GM12878 (cell line): Measurements from ENCODE around the gene PTPRN2. TPM values are rescaled to one million over a fixed set of nuclear protein-coding genes. Genes with fewer than 3 reads are reported as not detected.

Experiments
- ATAC-seq: fragments of 200-7000 bp; cut with Tn5 transposase; 3 replicates; pipeline ENCODE4 v1.9.1; 2020; ENCODE audit warnings: mild to moderate bottlenecking, moderate library complexity
- BruUV-seq: library from RNA; stranded (reverse); fragments of 400-500 nt; replicated peaks from 2 replicates; lab custom pipeline; 2021; lab: Mats Ljungman, UMichigan
- CTCF ChIA-PET: fragments of 300-600 bp; sonication (Branson Sonifier 250); formaldehyde crosslinking; extraction: SDS; loops from one replicate; lab custom pipeline; 2021; ENCODE audit warnings: inconsistent platforms; lab: Yijun Ruan, JAX
- POLR2A ChIA-PET: fragments of 350-600 bp; formaldehyde crosslinking; extraction: SDS; loops from one replicate; lab custom pipeline; 2021; ENCODE audit warnings: inconsistent platforms; lab: Charles Lee
- RAD21 ChIA-PET: fragments of 300-600 bp; sonication (Branson Sonifier 250); formaldehyde crosslinking; loops from one replicate; lab custom pipeline; 2023; ENCODE audit warnings: antibody characterized with exemption; ENCODE audit not compliant: unreplicated experiment; lab: Charles Lee
- SMC1A ChIA-PET: fragments of 300-600 bp; sonication (Branson Sonifier 250); formaldehyde crosslinking; loops from one replicate; lab custom pipeline; 2023; ENCODE audit not compliant: unreplicated experiment, uncharacterized antibody; lab: Charles Lee
- DNase-seq: peaks from one replicate; pipeline ENCODE4 v3.0.0-alpha.2; 2011; ENCODE audit warnings: low read depth, low spot score
- FAIRE-seq: peaks from 3 replicates; lab custom pipeline; 2011; peaks lifted over from hg19 to GRCh38; lab: Jason Lieb, UNC
- H2AFZ ChIP-seq: 2 replicates; pipeline ENCODE4 v1.6.0; 2011; ENCODE audit warnings: low read depth, low read length, control low read depth; ENCODE audit not compliant: control insufficient read depth
- H3K27ac ChIP-seq: 2 replicates; pipeline ENCODE4 v1.5.1; 2011; ENCODE audit warnings: control low read depth; ENCODE audit not compliant: control insufficient read depth, insufficient read depth
- H3K27me3 ChIP-seq, 2 experiments: replicated peaks in 1 of 2; 2 replicates each; pipeline versions ENCODE4 v1.6.0 to v1.6.1; 2011; ENCODE audit warnings: low read length in 1 of 2; ENCODE audit not compliant: control insufficient read depth in 2 of 2, insufficient read depth in 2 of 2
- H3K36me3 ChIP-seq, 2 experiments: 2 replicates each; pipeline ENCODE4 v1.5.1; 2011; ENCODE audit warnings: low read length in 1 of 2; ENCODE audit not compliant: control insufficient read depth in 2 of 2, insufficient read depth in 2 of 2
- H3K4me1 ChIP-seq: 2 replicates; pipeline ENCODE4 v1.6.1; 2011; ENCODE audit warnings: mild to moderate bottlenecking, low read length, moderate library complexity, mixed read lengths; ENCODE audit not compliant: control insufficient read depth, insufficient read depth
- H3K4me2 ChIP-seq: 2 replicates; pipeline ENCODE4 v1.6.0; 2011; ENCODE audit warnings: control low read depth; ENCODE audit not compliant: control insufficient read depth, insufficient read depth
- H3K4me3 ChIP-seq: fragments of 200-600 bp; sonication (generic); 2 replicates; pipeline ENCODE4 v1.5.1; 2016
- H3K79me2 ChIP-seq: 2 replicates; pipeline ENCODE4 v1.6.0; 2011; ENCODE audit warnings: low read length; ENCODE audit not compliant: control insufficient read depth, insufficient read depth
- H3K9ac ChIP-seq: 2 replicates; pipeline ENCODE4 v1.8.0; 2011; ENCODE audit warnings: low read length, control low read depth, mixed read lengths; ENCODE audit not compliant: control insufficient read depth, insufficient read depth
- H3K9me3 ChIP-seq: replicated peaks from 3 replicates; pipeline ENCODE4 v1.5.1; 2011; ENCODE audit warnings: mild to moderate bottlenecking, low read length; ENCODE audit not compliant: control insufficient read depth, insufficient read depth
- H4K20me1 ChIP-seq: 2 replicates; pipeline ENCODE4 v1.6.0; 2011; ENCODE audit not compliant: control insufficient read depth, insufficient read depth
- CREB1 ChIP-seq: IDR thresholded peaks from 2 replicates; pipeline ENCODE4 v1.6.1; 2012; ENCODE audit warnings: low read depth, mild to moderate bottlenecking, inconsistent platforms
- CUX1 ChIP-seq: IDR thresholded peaks from 2 replicates; pipeline ENCODE4 v1.6.1; 2012; ENCODE audit warnings: improper control_type of control experiment, low read depth, low read length; ENCODE audit not compliant: insufficient replicate concordance
- ELK1 ChIP-seq: IDR thresholded peaks from 2 replicates; pipeline ENCODE4 v1.6.1; 2012; ENCODE audit warnings: low read depth, low read length, improper control_type of control experiment
- MEF2B ChIP-seq: fragments of 450-650 bp; IDR thresholded peaks from 2 replicates; pipeline ENCODE4 v1.6.1; 2018; ENCODE audit warnings: mild to moderate bottlenecking, moderate library complexity; ENCODE audit not compliant: partially characterized antibody, poor library complexity, severe bottlenecking
- MYB ChIP-seq: fragments of 150-350 bp; IDR thresholded peaks from 2 replicates; pipeline ENCODE4 v1.6.1; 2014; ENCODE audit warnings: mild to moderate bottlenecking, low read depth, low read length, borderline replicate concordance
- NR2C1 ChIP-seq: fragments of 450-650 bp; IDR thresholded peaks from 2 replicates; pipeline ENCODE4 v1.6.1; 2017; ENCODE audit warnings: antibody characterized with exemption, mild to moderate bottlenecking, moderate library complexity
- NR2C2 ChIP-seq: IDR thresholded peaks from 2 replicates; pipeline ENCODE4 v1.6.1; 2011; ENCODE audit warnings: borderline replicate concordance, low read depth; ENCODE audit not compliant: control insufficient read depth, insufficient read length
- POU2F2 ChIP-seq: IDR thresholded peaks from 3 replicates; pipeline ENCODE4 v1.6.1; 2011; ENCODE audit warnings: low read depth, mild to moderate bottlenecking, low read length, borderline replicate concordance
- TCF7 ChIP-seq: IDR thresholded peaks from 2 replicates; pipeline ENCODE4 v1.6.1; 2014; ENCODE audit warnings: antibody characterized with exemption, borderline replicate concordance
- WGBS: methylation state at CpG from one replicate; pipeline ENCODE4 v1.1.6; 2016; ENCODE audit warnings: low lambda C conversion rate; ENCODE audit not compliant: insufficient replicate concordance, insufficient coverage; ENCODE audit errors: missing lambda C conversion rate; 5-methylcytosine and 5-hydroxymethylcytosine counted together
- in situ Hi-C: fragments of 300-500 bp; cut with MboI; formaldehyde crosslinking; loops from 9 replicates; pipeline ENCODE4 v1.14.3; 2018; ENCODE audit warnings: mixed read lengths
- intact Hi-C: fragments of 100-400 bp; cut with micrococcal nuclease; formaldehyde crosslinking; loops from one replicate; pipeline ENCODE4 v1.14.2; 2022; ENCODE audit not compliant: unreplicated experiment
- polyA plus RNA-seq, 11 experiments: library from polyadenylated mRNA; depleted of rRNA in 4 of 11; unstranded in 6 of 11; stranded (reverse) in 5 of 11; fragments of >200 nt; fragmentation: Nextera tagmentation in 4 of 11; fragmentation: Illumina TruSeq in 1 of 11; extraction: Ambion mirVana in 4 of 11; extraction: Trizol in 1 of 11; gene quantifications; 1 replicate in 1 of 11; 2 replicates in 10 of 11; pipeline versions ENCODE4 v1.2.1 to v1.2.3, GENCODE V29; 2011 to 2016; ENCODE audit warnings: inconsistent platforms in 2 of 11, missing spikeins in 2 of 11, low read depth in 1 of 11
- total RNA-seq, 4 experiments: library from RNA; depleted of rRNA in 3 of 4; stranded (reverse); fragments of >200 nt in 3 of 4; fragmentation: Illumina TruSeq in 1 of 4; extraction: Trizol in 1 of 4; gene quantifications; 2 replicates each; pipeline versions ENCODE4 v1.2.1 to v1.2.3, GENCODE V29; 2013 to 2021
- TF ChIP-seq, protein P1 (sequence below): fragments of 450-650 bp; IDR thresholded peaks from 2 replicates; pipeline ENCODE4 v1.6.1; 2014; ENCODE audit warnings: mild to moderate bottlenecking
- TF ChIP-seq, protein P2 (sequence below): IDR thresholded peaks from 2 replicates; pipeline ENCODE4 v1.6.1; 2012; ENCODE audit warnings: low read length, inconsistent platforms

The PTPRN2 gene
- total and polyA plus RNA-seq, 10 of the 15 experiments (the other 5 are each of a cell fraction or from before 2014, with no cell fraction given), result 5.4 TPM; not detected in 9

DNA sequence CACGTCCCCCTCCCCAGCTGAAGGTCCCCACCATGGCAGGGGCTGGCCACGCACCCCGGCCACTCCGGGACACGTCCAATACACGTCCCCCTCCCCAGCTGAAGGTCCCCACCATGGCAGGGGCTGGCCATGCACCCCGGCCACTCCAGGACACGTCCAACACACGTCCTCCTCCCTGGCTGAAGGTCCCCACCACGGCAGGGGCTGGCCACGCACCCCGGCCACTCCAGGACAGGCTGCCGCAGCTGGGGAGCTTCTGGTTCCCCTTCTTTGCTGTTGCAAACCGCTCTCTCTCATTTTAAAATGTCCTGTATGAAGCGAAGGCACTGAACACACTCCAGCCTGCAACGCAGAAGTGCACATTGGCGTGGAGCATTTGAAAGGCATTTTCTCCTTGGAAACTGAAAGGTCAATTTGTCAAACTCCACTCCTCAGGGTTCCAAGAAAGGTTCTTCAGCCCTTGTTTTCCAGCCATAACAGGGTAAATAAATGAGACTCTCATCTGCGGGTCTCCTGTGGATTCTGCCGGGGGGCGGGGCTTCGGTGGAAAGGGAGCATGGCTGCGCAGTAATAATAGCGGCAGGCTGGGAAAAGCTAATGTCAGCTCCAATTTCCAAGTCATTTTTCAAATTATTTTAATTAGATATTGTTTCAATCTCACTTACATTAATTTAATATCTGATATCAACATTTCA, 670.5 kb downstream of the PTPRN2 start (continued):
- TF ChIP-seq MYB (no peak), CUX1 (no peak), NR2C2 (no peak)

GRCh38 chr7:157910446-157910845, 677.2 kb downstream of the PTPRN2 start:
- H3K4me3 ChIP-seq, result no peak overlapping the region
- RAD21 ChIA-PET, result no interaction called here
- no peaks in the 10 kb centered on the region; the same call in 2 of the 3 replicates for H3K9me3 ChIP-seq
- H4K20me1 ChIP-seq, result no peaks in the 10 kb centered on the region
- FAIRE-seq (no peak), ATAC-seq (no peak), DNase-seq (no peak)
- intact Hi-C loops (no loop called here), in situ Hi-C loops (no loop called here)
- H3K27ac ChIP-seq, result no peak overlapping the region
- TF ChIP-seq, protein P1, sequence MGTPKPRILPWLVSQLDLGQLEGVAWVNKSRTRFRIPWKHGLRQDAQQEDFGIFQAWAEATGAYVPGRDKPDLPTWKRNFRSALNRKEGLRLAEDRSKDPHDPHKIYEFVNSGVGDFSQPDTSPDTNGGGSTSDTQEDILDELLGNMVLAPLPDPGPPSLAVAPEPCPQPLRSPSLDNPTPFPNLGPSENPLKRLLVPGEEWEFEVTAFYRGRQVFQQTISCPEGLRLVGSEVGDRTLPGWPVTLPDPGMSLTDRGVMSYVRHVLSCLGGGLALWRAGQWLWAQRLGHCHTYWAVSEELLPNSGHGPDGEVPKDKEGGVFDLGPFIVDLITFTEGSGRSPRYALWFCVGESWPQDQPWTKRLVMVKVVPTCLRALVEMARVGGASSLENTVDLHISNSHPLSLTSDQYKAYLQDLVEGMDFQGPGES, result no peak
- TF ChIP-seq MYB (no peak), MEF2B (no peak), NR2C1 (no peak), CREB1 (no peak), ELK1 (no peak), POU2F2 (no peak), TCF7 (no peak)
- TF ChIP-seq, protein P2, sequence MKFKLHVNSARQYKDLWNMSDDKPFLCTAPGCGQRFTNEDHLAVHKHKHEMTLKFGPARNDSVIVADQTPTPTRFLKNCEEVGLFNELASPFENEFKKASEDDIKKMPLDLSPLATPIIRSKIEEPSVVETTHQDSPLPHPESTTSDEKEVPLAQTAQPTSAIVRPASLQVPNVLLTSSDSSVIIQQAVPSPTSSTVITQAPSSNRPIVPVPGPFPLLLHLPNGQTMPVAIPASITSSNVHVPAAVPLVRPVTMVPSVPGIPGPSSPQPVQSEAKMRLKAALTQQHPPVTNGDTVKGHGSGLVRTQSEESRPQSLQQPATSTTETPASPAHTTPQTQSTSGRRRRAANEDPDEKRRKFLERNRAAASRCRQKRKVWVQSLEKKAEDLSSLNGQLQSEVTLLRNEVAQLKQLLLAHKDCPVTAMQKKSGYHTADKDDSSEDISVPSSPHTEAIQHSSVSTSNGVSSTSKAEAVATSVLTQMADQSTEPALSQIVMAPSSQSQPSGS, result no peak
- no peak overlapping the region for H3K4me2 ChIP-seq
- CTCF ChIA-PET, result no interaction called here
- no TSS peak for BruUV-seq
- no peak overlapping the region for H2AFZ ChIP-seq
- POLR2A ChIA-PET, result no interaction called here
- no peaks in the 10 kb centered on the region for H3K36me3 ChIP-seq
- no peaks in the 10 kb centered on the region for H3K4me1 ChIP-seq
- no peaks in the 10 kb centered on the region for H3K27me3 ChIP-seq
- WGBS, result 82% methylated on average over 27 of the region's 35 CpGs
- H3K9ac ChIP-seq, result no peak overlapping the region
- SMC1A ChIA-PET, result no interaction called here
- no peaks in the 10 kb centered on the region for H3K79me2 ChIP-seq
